T-helper 1 cell treated with Interleukin-12 subunit alpha and Interleukin-12 subunit beta and Interleukin-4 antibody, amounts not matched to agents 30 ng/mL and 1 ng/mL, for 36 hours (primary cell): ENCODE data around the gene PTGIR. TPM values are rescaled to one million over a fixed set of nuclear protein-coding genes. Genes with fewer than 3 reads are reported as not detected.

Experiments
- total RNA-seq: library from RNA; stranded (reverse); gene quantifications from 2 replicates; pipeline ENCODE4 v1.2.3, GENCODE V29; 2022

PTGIR gene
- total RNA-seq, 1 donor from 2014 or later = 135 TPM

Other genes with a start within 250 kb of the PTGIR start
- not detected in 2 replicates for gene CCDC8, start 211.5 kb downstream of the PTGIR start, total RNA-seq
- gene PNMA8C, start 196.2 kb downstream of the PTGIR start, total RNA-seq = not detected in 2 replicates
- gene PNMA8A, start 153.5 kb downstream of the PTGIR start, total RNA-seq = not detected in 2 replicates
- gene PNMA8B, start 129.2 kb downstream of the PTGIR start, total RNA-seq = not detected in 2 replicates
- gene CALM3, start 23.8 kb downstream of the PTGIR start, total RNA-seq = 478 and 493 TPM in 2 replicates
- 13.2 and 14.6 TPM in 2 replicates for gene GNG8, start 11.1 kb upstream of the PTGIR start, total RNA-seq
- gene DACT3, start 36.1 kb upstream of the PTGIR start, total RNA-seq = 1.6 and 1.9 TPM in 2 replicates
- gene PRKD2, start 92.0 kb upstream of the PTGIR start, total RNA-seq = 171 and 175 TPM in 2 replicates
- 18.8 and 20.5 TPM in 2 replicates for gene FKRP, start 121.0 kb upstream of the PTGIR start, total RNA-seq
- 95.8 and 103 TPM in 2 replicates for gene STRN4, start 121.4 kb upstream of the PTGIR start, total RNA-seq
- gene SLC1A5, start 163.5 kb upstream of the PTGIR start, total RNA-seq = 141 and 142 TPM in 2 replicates
- 108 and 114 TPM in 2 replicates for gene AP2S1, start 225.8 kb upstream of the PTGIR start, total RNA-seq
- 28.8 and 31.0 TPM in 2 replicates for gene ARHGAP35, start 235.9 kb upstream of the PTGIR start, total RNA-seq